NK-92 (cell line): Measurements from ENCODE around the gene COX4I1.
A peak's percentile ranks its signal among the peaks of the same experiment; 100 is the strongest.

Experiments used
- DNase-seq: peaks from one replicate; lab custom pipeline; 2025; ENCODE audit not compliant: unreplicated experiment; lab: John Stamatoyannopoulos, UW

COX4I1 gene

GRCh38 chr16:85799497-85800320, at the start of gene COX4I1, which contains the start of gene EMC8:
TSS of gene COX4I1 (plus strand) at chr16:85799695. CDS start at chr16:85801206, 1,511 bp downstream.
TSS of gene EMC8 (minus strand) at chr16:85799544. CDS start at chr16:85799295, 249 bp downstream.
- peak; percentile 49 for DNase-seq

GRCh38 chr16:85749771-85750145, 49.7 kb upstream of the COX4I1 start:
- DNase-seq: no peak

- no peak for DNase-seq
Measured at GRCh38 chr16:85750146-85750826, 49.2 kb upstream of the COX4I1 start.

- DNase-seq: no peak
Measured at GRCh38 chr16:85750827-85751697, 48.4 kb upstream of the COX4I1 start, which contains the start of gene C16orf74. TSS of gene C16orf74 (minus strand) at chr16:85751096. CDS start at chr16:85735217, 15,879 bp downstream.

GRCh38 chr16:85751698-85752501, 47.6 kb upstream of the COX4I1 start:
- no peak for DNase-seq

GRCh38 chr16:85752511-85753420, 46.7 kb upstream of the COX4I1 start:
- DNase-seq: no peak

GRCh38 chr16:85753559-85753958, 45.9 kb upstream of the COX4I1 start:
- no peak for DNase-seq

GRCh38 chr16:85753976-85754375, 45.5 kb upstream of the COX4I1 start:
- DNase-seq: no peak

- no peak for DNase-seq
Measured at GRCh38 chr16:85754413-85754812, 45.1 kb upstream of the COX4I1 start.

GRCh38 chr16:85755929-85756768, 43.3 kb upstream of the COX4I1 start:
- no peak for DNase-seq

GRCh38 chr16:85757341-85757822, 42.1 kb upstream of the COX4I1 start:
- DNase-seq: no peak

GRCh38 chr16:85759136-85759535, 40.4 kb upstream of the COX4I1 start:
- no peak for DNase-seq

- DNase-seq: no peak
Measured at GRCh38 chr16:85759631-85760419, 39.7 kb upstream of the COX4I1 start.

GRCh38 chr16:85761861-85762260, 37.6 kb upstream of the COX4I1 start:
- no peak for DNase-seq

- DNase-seq: no peak
Measured at GRCh38 chr16:85762970-85763369, 36.5 kb upstream of the COX4I1 start.

GRCh38 chr16:85763616-85764015, 35.9 kb upstream of the COX4I1 start:
- no peak for DNase-seq

GRCh38 chr16:85765211-85765610, 34.3 kb upstream of the COX4I1 start:
- DNase-seq: no peak
